ENCODE measurements around the gene WDFY4. TPM values are rescaled to one million over a fixed set of nuclear protein-coding genes. Genes with fewer than 3 reads are reported as not detected.
A peak's percentile ranks its signal among the peaks of the same experiment; 100 is the strongest.

The WDFY4 gene
- total RNA-seq, 1 experiment from 2014 or later = not detected

DNA sequence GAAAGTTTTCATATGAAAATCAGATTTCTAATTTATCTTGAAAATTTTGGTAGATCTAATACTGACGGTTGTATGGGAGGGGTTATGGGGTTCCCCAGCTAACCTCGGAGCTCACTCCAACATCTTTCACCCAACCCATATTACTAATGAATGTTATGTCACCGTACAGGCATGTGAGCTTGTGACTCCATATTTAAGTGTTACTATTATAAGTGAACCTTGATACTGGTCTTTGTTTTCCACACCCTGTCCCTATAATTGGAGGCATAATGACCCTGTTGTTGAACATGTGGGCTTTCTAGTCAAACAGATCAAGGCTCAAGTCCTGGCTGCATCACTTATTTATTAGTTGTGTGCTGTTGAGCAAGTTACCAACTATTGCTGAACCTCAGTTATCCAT lies 27.2 kb downstream of the WDFY4 start:
- DNase-seq (ENCODE audit: low read depth) = no peak

DNA sequence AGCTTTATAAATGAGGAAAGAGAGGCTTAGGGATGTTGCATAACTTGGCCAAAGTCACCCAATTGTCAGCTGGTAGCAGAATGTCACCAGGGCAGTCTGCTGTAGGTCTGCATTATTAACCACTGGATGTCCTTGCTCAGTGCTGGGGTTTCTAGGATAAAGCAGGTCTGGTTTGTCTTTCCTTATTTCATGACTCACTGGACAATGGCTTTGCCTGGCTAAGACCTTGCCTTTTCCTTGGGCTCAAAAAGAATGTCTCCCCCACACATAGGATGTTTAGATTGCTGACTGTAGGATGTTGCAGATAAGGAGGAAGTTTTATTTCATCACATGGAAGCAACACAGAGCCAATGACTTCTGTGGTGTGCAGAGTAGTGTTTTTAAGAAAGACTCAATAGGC lies 29.4 kb downstream of the WDFY4 start:
- DNase-seq (ENCODE audit: low read depth) = no peak

DNA sequence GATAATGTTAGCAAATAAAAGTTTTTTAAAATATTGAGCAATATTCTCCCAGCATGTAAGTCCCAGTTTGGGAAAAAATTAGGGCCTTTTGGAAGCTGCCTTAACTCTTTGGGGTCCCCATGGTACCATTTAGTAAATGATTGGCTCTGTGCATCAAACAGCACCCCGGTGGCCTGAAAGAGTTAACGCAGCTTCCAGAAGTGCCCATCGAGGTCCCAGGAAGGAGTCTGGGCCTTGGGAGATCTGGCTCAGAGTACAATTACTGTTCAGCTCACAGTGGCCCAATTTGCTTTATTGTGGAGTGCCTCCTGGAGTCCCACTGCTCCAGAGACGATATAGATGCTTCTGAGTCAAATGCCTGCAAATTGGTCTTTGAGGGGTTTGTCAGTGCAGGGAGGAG lies 31.7 kb downstream of the WDFY4 start:
- no peak for DNase-seq (ENCODE audit: low read depth)

DNA sequence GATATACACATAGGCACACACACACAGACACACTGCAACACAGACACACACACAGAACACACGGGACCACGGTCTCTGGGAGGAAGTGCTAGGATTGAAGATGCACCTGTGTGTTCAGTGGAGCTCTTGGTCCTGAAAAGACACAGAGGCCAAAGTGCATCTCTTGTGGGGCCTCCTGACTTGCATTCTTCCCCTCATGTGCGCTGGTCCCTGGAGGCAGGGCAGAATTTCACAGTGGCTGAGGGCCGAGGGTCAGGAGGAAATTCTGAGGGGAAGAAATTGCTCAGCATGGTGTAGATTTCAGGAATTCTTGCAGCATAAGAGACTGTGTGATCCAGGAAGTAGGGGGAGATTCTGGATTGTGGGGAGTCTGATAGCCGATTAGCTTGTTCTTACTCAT lies 35.9 kb downstream of the WDFY4 start:
- DNase-seq (ENCODE audit: low read depth) = no peak

DNA sequence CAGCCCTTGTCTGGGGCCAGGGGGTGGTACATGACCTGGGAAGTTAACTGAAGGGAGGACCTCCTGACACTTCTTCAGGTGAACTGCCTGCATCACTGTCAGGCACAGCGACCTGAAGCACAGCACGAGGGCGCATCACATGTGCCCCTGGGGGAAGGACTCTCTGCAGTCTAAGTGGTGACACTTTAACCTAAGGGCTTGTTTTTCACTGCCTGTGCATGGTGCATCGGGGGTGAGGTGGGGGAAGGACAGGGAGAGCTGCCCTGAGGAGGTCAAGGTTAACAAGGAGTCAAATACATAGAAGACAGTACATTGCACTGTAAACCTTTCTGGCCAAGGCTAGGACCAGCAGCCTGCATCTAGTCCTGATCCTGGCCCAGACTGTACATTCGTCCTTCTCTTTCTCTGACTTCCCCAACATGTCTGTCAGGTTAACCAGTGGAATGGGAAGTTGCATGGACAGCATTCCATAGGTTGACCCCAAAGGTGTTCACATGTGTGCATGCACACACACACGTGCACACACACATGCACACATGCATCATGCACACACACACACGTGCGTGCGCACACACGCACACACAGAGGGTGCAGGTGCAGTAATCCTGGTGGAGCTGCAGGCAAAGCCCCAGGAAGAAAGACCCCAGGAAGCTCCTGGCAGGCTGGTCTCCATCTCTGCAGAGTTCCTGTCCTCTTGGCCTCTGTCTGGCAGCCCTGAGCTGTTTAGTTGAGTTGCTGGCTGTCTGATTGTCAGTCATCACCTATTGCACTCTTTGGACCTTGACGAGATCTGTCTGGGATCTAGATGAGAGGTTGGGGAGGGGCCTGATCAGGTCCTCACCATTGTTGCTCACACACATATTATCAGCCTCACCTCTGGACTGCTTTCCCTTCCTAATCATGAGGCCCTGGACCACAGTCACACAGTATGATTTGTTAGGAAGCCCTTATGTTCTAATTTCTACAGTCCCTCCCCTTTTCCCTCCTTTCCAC lies 37.8 kb downstream of the WDFY4 start:
- DNase-seq (ENCODE audit: low read depth) = no peak

DNA sequence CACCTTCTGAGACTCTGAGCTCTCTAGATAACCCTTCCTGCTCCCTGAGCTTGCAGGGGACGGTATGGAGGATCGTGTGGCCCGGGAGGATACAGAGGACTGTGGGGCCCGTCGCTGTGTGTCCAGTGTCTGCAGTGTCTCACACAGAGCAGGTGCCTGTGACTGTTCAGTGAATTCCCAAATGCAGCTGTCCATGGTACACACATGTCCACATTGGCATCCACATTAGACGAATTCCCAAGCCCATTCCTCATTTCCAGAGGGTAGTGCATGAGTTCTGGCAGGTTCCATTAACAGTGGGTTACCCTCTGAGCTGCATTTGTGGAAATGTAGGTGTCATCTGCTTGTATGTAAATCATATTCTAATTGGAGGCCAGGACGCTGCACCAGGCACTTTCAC lies 39.5 kb downstream of the WDFY4 start:
- peak; percentile 1 for DNase-seq (ENCODE audit: low read depth)

DNA sequence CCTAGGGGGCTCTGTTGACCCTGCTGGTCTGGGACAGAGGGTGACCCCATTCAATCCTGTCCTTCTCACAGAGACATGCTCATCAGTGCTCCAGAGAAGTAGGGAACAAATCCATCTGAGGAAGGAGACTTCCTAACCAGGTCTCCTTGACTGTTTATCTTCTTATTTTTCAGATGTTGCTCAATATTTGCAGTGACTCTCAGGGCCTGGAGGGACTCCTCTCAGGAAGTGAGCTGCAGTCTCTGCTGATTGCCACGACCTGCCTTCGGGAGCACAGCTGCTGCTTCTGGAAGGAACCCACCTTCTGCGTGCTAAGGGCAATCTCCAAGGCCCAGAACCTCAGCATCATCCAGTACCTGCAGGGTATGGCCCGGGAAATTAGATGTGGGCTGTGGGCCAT lies 41.0 kb downstream of the WDFY4 start:
- no peak for DNase-seq (ENCODE audit: low read depth)

DNA sequence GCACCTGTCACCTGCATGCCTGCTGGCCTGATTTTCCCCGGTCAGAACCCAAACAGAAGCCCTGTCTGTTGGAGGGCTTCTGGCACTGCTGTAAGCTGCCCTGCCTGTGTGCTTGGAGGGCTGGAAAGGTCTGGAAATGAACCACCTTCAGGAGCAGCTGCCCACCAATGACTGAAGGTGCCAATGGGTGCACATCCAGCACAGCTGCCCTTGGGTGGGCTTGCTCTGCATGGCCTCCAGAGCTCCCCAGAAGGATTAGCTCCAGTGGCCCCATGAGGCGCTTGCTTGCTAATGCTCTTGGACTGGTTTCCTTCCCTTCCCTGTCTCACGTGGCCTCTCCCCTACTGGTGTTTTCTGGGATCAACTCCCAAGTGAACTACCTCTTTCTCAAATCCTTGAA lies 43.2 kb downstream of the WDFY4 start:
- no peak for DNase-seq (ENCODE audit: low read depth)

DNA sequence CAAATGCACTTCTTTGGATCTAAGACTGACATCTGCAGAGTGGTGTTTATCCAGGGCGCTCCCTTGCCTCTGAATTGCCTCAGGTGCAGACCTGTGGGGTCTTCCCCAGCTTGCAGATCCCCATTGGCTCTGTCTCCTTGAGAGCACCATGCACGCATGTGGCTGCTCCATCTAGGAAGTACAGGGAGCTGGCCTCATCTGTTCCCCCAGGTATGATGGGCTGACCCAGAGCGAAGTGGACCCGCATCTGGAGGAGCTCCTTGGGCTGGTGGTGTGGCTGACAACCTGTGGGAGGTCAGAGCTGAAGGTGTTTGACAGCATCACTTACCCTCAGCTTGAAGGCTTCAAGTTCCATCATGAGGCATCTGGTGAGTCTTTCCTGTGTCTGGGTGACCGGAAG lies 44.5 kb downstream of the WDFY4 start:
- DNase-seq (ENCODE audit: low read depth) = no peak

DNA sequence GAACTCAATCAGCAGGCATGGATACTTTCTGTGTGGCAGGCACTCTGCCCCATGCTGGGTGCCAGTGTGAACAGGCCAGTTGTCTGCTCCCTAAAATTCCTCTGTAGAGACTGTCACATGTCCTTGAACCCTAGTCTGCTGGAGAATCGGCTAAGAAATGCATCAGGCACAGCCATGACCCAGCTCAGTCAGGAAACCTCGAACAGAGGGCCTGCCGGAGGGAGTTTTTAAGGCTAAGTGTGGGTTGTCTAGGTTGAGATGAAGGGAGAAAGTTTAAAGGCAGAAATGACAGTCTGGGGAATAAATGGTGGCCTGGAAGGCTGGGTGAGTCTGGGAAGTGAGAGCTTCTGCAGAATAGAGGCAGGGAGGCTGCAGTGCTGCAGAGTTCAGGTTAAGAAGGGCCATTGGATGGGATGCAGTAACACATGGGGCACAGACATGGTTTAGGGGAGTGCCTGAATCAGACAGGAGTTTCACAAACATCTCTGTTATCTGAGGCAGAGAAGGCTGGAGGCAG lies 45.3 kb downstream of the WDFY4 start:
- DNase-seq (ENCODE audit: low read depth) = no peak

DNA sequence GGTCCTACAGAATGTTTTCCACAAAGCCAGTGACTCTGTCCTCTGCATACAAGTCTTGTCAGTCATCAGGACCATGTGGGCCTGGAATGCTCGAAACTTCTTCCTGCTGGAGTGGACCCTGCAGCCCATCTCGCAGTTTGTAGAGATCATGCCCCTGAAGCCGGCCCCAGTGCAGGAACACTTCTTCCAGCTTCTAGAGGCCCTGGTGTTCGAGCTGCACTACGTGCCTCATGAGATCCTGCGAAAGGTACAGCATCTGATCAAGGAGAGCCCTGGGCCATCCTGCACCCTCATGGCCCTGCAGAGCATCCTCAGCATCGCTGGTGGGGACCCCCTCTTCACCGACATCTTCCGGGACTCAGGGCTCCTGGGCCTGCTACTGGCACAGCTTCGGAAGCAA lies 46.5 kb downstream of the WDFY4 start:
- DNase-seq (ENCODE audit: low read depth) = no peak

DNA sequence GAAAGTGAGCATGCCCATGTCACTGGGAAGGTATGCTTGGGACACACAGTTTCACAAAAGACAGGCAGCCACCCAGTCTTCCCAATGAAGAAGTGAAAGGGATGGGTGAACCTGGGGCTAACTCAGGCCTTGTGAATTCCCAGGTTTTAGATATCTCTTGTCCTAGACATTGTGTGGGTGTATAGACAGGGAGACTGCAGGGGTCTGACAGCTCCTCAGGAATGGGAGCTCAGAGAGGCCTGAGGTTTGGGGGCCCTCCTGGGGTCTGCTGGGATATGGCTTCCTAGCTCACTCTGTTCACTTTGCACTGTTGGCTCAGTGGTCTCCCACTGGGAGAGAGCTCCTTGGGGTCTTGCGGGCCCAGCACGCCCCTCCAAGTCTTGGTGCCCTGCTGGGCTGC lies 47.0 kb downstream of the WDFY4 start:
- no peak for DNase-seq (ENCODE audit: low read depth)

DNA sequence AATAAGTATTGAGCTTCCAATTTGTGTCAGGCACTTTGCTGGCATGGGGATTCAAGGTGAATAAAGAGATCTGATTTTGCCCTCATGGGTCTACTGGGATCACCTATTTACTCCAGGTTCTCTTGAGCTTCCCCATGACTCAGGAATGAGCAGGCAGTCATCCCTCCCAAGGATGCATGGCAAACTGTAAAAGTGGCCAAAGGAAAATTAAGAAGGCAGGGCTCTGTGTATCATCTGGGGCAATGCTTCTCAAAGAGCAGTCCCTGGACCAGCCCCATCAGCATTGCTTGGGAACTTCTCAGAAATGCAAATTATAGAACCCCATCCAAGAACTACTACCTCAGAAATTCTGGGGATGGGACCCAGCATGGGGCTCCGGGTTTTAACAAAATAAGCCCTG lies 48.7 kb downstream of the WDFY4 start:
- DNase-seq (ENCODE audit: low read depth) = no peak

DNA sequence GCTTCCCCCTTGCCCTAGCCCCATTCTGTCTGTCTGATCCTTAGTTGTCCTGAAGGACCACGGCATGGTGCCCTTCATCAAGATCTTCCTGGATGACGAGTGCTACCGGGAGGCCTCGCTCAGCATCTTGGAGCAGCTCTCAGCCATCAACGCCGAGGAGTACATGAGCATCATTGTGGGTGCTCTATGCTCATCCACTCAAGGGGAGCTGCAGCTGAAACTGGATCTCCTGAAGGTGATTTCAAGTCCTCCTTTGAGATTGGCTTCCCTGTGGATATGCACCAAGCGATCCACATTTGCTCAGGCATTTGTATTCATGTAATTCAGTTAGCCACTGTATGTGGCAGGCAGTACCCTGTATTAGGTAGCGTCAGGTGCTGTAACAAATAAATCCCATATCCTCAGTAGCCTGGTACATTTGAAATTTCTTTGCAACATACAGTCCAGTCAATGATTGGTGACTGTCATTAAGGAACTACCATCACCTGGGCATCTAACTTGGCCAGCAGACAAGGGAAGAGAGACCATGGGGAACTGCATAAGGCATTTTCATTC lies 51.2 kb downstream of the WDFY4 start:
- no peak for DNase-seq (ENCODE audit: low read depth)

DNA sequence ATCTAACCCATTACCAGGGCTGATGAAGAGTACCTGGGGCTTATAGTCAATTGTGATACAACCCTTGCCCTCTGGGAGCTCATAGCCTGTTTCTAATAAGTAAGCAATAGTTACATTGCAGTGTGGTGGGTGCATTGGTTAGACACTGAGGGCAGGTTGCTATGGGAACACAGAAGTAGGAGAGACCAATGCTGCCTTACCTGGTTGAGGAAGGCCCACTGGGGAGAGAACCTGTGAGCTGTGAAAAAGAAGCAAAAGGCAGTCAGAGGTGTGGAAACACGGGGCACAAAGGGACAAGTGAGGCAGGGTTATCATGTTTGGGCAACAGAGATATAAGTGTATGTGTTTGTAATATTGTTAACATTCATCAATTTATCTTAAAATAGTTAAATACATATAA lies 51.9 kb downstream of the WDFY4 start:
- DNase-seq (ENCODE audit: low read depth) = no peak

DNA sequence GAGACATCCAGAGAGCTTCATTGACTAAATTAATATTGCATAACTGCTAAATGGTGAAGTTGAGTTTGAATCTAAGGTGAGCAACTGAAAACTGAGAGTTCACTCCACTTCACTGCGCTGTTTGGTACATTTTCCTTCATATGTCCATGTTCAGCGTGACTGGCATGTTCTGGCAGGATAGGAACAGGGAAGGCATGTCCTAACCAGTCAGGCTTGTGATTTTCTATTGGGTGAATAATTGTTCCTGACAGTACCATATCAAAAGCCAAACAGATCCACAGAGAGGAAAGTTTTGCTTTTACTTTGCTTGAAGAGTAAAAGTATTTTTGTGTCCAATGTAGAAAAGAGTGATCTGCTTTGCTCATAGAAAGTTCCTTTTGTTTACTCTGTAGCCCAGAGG lies 53.2 kb downstream of the WDFY4 start:
- no peak for DNase-seq (ENCODE audit: low read depth)

DNA sequence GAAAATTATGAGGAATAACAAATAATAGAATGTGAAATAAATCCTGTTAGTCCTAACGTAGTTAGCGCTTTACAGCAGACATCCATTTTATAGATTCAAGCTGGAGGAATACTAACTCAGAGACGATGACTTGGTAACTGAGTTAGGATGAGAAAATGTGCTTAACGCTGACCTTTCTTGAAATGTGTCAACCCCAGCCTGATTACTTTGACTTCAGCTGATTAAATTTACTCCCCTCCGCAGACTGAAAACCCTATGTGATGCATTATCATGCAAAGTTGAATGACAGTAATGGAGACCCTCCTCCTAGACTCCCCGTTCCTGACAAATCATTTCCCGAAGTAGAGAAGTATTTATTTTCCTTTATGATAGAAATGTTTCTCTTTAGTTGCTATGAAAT lies 54.5 kb downstream of the WDFY4 start:
- no peak for DNase-seq (ENCODE audit: low read depth)

DNA sequence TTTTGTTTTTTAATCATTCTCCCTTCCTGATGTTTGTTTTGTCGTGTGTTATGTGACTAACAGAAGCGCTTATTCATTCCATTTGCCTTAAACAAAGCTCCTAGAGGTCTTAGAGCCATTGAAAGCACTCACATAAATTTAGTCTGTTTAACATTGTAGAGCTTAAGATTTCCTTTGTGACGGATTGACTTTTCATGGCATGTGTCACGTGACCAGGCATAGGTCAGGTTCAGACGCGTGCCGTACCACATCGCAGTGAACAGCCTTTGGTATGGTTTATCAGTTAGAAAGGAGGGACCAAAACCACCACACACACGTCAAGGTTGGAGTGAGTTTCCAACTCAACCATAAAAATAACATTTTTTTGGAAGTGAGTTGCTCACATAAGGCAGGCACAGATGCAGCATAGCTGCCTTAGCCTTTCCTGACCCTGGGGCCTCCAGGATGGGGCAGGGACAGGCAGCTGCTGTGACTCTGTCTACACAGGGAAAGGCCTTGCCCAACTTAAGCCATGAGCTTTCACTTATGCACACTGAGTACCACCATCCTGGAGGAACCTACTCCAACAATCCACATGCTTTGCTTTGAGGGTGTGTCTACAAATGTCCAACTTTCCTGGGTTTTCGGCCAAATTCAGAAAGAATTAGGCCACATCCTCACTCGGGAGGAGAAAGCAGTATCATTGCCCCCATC lies 55.5 kb downstream of the WDFY4 start:
- DNase-seq (ENCODE audit: low read depth) = no peak

DNA sequence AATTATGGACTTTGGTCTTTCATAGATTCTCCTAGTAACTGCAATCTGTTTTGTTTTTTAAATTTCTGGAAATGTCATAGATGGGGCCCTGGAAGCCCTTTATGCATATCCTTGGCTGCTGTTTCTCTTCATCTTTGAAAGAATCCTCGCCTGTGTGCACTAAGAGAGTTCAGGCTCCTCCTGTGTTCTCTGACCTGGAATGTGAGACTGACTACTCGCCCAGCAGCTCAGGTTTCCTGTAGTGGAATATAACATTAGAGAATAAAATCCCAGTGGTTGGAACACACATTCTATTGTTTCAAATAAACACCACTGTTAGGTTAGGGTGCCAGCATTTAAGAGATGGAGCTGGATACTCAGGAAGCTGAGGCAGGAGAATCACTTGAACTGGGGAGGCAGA lies 56.3 kb downstream of the WDFY4 start:
- DNase-seq (ENCODE audit: low read depth) = no peak

DNA sequence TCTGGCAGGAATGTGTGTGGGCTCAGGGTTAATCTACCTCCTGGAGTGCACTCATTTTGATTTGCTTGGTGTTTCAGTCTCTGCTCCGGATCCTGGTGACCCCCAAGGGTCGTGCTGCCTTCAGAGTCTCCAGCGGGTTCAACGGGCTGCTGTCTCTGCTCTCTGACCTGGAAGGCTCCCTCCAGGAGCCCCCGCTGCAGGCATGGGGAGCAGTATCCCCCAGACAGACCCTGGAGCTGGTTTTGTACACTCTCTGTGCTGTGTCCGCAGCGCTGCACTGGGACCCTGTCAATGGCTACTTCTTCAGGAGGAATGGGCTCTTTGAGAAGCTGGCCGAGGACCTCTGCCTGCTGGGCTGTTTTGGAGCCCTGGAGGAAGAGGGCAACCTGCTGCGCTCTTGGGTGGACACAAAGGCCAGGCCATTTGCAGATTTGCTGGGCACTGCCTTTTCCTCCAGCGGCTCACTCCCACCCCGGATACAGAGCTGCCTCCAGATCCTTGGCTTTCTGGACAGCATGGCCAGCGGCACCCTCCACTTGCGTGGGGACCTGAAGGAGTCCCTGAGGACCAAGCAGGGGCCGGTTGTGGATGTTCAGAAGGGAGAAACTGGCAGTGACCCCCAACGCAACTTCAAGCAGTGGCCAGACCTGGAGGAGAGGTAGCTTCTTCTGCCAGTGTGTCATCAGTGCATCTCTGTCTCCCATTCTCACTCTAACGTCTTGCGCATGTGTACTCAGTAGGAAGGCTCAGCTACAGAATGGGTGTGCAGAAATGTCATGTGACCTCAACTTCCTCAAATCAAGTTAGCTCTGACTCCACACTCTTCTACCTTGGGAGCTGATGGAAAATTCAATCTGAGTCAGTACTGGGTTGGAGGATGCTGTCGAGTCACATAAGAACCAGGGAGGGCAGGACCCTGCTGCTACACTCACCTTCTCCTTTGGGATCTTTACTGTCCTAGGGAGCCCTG lies 58.5 kb downstream of the WDFY4 start:
- no peak for DNase-seq (ENCODE audit: low read depth)

DNA sequence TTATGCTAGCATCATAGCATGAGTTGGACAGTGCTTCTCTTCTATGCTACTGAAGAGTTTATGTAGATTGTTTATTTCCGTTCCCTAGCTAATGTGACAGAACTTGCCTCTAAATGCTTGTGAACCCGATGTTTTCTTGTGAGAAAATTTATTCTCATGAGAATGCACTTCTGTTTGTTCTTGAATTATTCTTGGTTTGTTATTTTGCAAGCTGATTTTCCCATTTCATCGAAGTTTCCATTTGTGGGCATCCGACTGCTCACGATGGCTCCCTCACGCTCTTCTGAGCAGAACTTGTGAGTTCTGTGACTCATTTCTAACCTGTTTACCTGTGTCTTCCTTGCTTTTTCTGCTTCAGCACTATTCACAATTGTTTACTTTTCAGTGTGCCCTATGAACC lies 59.9 kb downstream of the WDFY4 start:
- no peak for DNase-seq (ENCODE audit: low read depth)
